Measurements from ENCODE around the gene ZNF563.
A peak's percentile ranks its signal among the peaks of the same experiment; 100 is the strongest.
"Not testable (repeated sequence)": the region's sequence is repeated elsewhere in the genome, so short reads cannot be mapped to it uniquely, and the experiment has no call there.

ZNF563 gene

GRCh38 chr19:12333162-12334159 is at the start of gene ZNF563:
TSS of gene ZNF563 (minus strand) at chr19:12333633. CDS start at chr19:12333482, 151 bp downstream.
- DNase-seq (ENCODE audit: low read depth) = peak; percentile 96

GRCh38 chr19:12380444-12380737 is 47.0 kb upstream of the ZNF563 start:
- DNase-seq (ENCODE audit: low read depth) = no peak

GRCh38 chr19:12379732-12380443 is 46.5 kb upstream of the ZNF563 start:
- DNase-seq (ENCODE audit: low read depth) = no peak

GRCh38 chr19:12374026-12374425 is 40.6 kb upstream of the ZNF563 start:
- no peak for DNase-seq (ENCODE audit: low read depth)

- peak; percentile 83 for DNase-seq (ENCODE audit: low read depth)
Observed at GRCh38 chr19:12365236-12366162, 32.1 kb upstream of the ZNF563 start, which contains the start of gene ZNF442. TSS of gene ZNF442 (minus strand) at chr19:12365683. CDS start at chr19:12363631, 2,052 bp downstream.

- no peak for DNase-seq (ENCODE audit: low read depth)
Observed at GRCh38 chr19:12364391-12365235, 31.2 kb upstream of the ZNF563 start.

GRCh38 chr19:12362236-12362635 is 28.8 kb upstream of the ZNF563 start:
- DNase-seq (ENCODE audit: low read depth) = not testable (repeated sequence)

GRCh38 chr19:12353375-12353774 is 19.9 kb upstream of the ZNF563 start:
- no peak for DNase-seq (ENCODE audit: low read depth)

GRCh38 chr19:12350890-12351197 is 17.4 kb upstream of the ZNF563 start:
- DNase-seq (ENCODE audit: low read depth) = no peak

GRCh38 chr19:12350185-12350889 is 16.9 kb upstream of the ZNF563 start:
- no peak for DNase-seq (ENCODE audit: low read depth)

GRCh38 chr19:12346896-12347295 is 13.5 kb upstream of the ZNF563 start:
- DNase-seq (ENCODE audit: low read depth) = no peak

GRCh38 chr19:12345197-12345596 is 11.8 kb upstream of the ZNF563 start:
- DNase-seq (ENCODE audit: low read depth) = no peak

- DNase-seq (ENCODE audit: low read depth) = peak; percentile 56
Observed at GRCh38 chr19:12331211-12331941, 2.1 kb downstream of the ZNF563 start.

GRCh38 chr19:12330340-12330739 is 3.1 kb downstream of the ZNF563 start:
- DNase-seq (ENCODE audit: low read depth) = no peak

GRCh38 chr19:12325690-12326089 is 7.7 kb downstream of the ZNF563 start:
- DNase-seq (ENCODE audit: low read depth) = no peak

GRCh38 chr19:12318782-12319413 is 14.5 kb downstream of the ZNF563 start:
- DNase-seq (ENCODE audit: low read depth) = no peak

- no peak for DNase-seq (ENCODE audit: low read depth)
Observed at GRCh38 chr19:12314553-12314952, 18.9 kb downstream of the ZNF563 start.

GRCh38 chr19:12308891-12309290 is 24.5 kb downstream of the ZNF563 start:
- not testable (repeated sequence) for DNase-seq (ENCODE audit: low read depth)

GRCh38 chr19:12295191-12295590 is 38.2 kb downstream of the ZNF563 start:
- DNase-seq (ENCODE audit: low read depth) = no peak

All from stimulated activated CD8-positive, alpha-beta memory T cell treated with anti-CD3 and anti-CD28 coated beads, Interleukin-4, amount 100 ng/mL, for 24 hours (primary cell).